NCI-H187 treated with DMSO at 0.1 percent for 48 hours (cell line): ENCODE measurements around the gene GOLGA6L7.
"Not testable (repeated sequence)": the region's sequence is repeated elsewhere in the genome, so short reads cannot be mapped to it uniquely, and the experiment has no call there.

Experiments
- DNase-seq: peaks from one replicate; lab custom pipeline; 2025; lab: John Stamatoyannopoulos, UW

Gene GOLGA6L7

GRCh38 chr15:28848521-28848920 is at the start of gene GOLGA6L7:
TSS of gene GOLGA6L7 (minus strand) at chr15:28848644. CDS start at chr15:28848549, 95 bp downstream.
- DNase-seq, result not testable (repeated sequence)

GRCh38 chr15:28897861-28898585 is 49.6 kb upstream of the GOLGA6L7 start:
- DNase-seq, result no peak

- DNase-seq, result no peak
These were observed 48.5 kb upstream of the GOLGA6L7 start for GRCh38 chr15:28896951-28897350.

- DNase-seq, result no peak
These were observed 47.1 kb upstream of the GOLGA6L7 start for GRCh38 chr15:28895566-28895965.

- no peak for DNase-seq
These were observed 46.7 kb upstream of the GOLGA6L7 start for GRCh38 chr15:28895146-28895545.

GRCh38 chr15:28894631-28895030 is 46.2 kb upstream of the GOLGA6L7 start:
- no peak for DNase-seq

GRCh38 chr15:28892789-28893610 is 44.6 kb upstream of the GOLGA6L7 start:
- no peak for DNase-seq

GRCh38 chr15:28891588-28891987 is 43.1 kb upstream of the GOLGA6L7 start:
- no peak for DNase-seq

GRCh38 chr15:28890711-28891495 is 42.5 kb upstream of the GOLGA6L7 start:
- no peak for DNase-seq

GRCh38 chr15:28890291-28890690 is 41.8 kb upstream of the GOLGA6L7 start:
- not testable (repeated sequence) for DNase-seq

GRCh38 chr15:28889871-28890270 is 41.4 kb upstream of the GOLGA6L7 start:
- DNase-seq, result not testable (repeated sequence)

- DNase-seq, result no peak
These were observed 40.9 kb upstream of the GOLGA6L7 start for GRCh38 chr15:28889346-28889745.

GRCh38 chr15:28888900-28889299 is 40.5 kb upstream of the GOLGA6L7 start:
- no peak for DNase-seq

- no peak for DNase-seq
These were observed 40.0 kb upstream of the GOLGA6L7 start for GRCh38 chr15:28888302-28888894.

- DNase-seq, result no peak
These were observed 39.1 kb upstream of the GOLGA6L7 start for GRCh38 chr15:28887339-28888174.

- DNase-seq, result no peak
These were observed 38.2 kb upstream of the GOLGA6L7 start for GRCh38 chr15:28886431-28887338.

GRCh38 chr15:28885630-28886430 is 37.4 kb upstream of the GOLGA6L7 start, which contains the start of gene APBA2:
TSS of gene APBA2 (plus strand) at chr15:28885974. CDS start at chr15:29053885, 167,911 bp downstream.
- DNase-seq, result no peak

GRCh38 chr15:28885128-28885629 is 36.7 kb upstream of the GOLGA6L7 start:
- no peak for DNase-seq
